ENCODE results near the gene FNDC11. TPM values are rescaled to one million over a fixed set of nuclear protein-coding genes. Genes with fewer than 3 reads are reported as not detected.

FNDC11 gene
- total RNA-seq, 4 donors from 2014 or later, result 0.12 to 0.39 TPM; not detected in 2

DNA sequence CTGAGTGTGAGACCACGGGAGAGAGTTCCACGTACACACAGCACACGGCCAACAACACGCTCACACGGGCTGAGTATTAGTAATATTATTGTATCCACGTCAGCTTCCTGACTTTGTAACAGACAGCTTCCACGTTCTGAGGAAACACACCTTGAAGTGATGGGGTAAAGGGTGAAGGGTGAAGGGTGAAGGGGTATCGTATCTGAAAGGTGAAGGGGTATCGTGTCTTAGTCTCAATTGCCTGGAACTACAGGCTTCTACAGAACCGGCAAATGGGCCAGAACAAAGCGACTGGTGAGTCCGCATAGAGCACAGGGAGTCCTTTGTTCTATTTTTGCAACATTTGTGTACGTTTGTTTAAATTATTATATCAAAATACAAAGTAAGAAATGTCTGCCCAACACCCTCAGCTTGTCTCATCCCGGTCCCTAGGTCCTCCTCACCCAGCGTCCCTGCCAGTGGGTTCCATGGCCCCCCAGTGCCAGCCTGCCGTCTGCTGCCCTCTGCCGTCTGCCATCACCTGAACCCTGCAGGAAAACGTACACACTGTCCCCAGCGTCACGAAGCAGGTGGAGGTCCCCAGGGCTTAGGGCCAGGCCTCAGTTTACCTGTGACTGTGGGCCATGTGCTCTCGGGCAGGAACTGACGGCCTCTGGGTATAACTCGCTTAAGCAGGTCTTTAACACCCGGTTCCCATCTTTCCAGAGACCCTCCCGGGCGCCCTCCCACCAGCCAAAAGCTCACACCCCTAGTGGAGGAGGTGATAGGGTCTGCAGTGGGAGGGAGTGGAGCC lies 24.5 kb downstream of the FNDC11 start:
- WGBS, 2 donors, result 82 to 85% methylated on average over 26 of the region's 26 CpGs
- intact Hi-C loops (cut with DNase I; ENCODE audit: low total_unique reads), result no loop called here
- TF ChIP-seq CTCF (IDR thresholded peaks at IDR 0.05) (no peak), POLR2A (IDR thresholded peaks at IDR 0.05) (no peak)
- DNase-seq (ENCODE audit: low spot score in 2 of 2), result no peak
- no peak overlapping the region for H3K4me3 ChIP-seq (ENCODE audit: low read depth, poor library complexity, severe bottlenecking)

GRCh38 chr20:63579017-63579694 lies 25.2 kb downstream of the FNDC11 start:
- intact Hi-C loops (cut with DNase I; ENCODE audit: low total_unique reads), result no loop called here
- no peak overlapping the region for H3K4me3 ChIP-seq (ENCODE audit: low read depth, poor library complexity, severe bottlenecking)
- TF ChIP-seq POLR2A (IDR thresholded peaks at IDR 0.05) (no peak), CTCF (IDR thresholded peaks at IDR 0.05) (no peak)
- no peak for DNase-seq (ENCODE audit: low spot score in 2 of 2)
- 70 to 74% methylated on average over 19 of the region's 19 CpGs for WGBS, 2 donors

- intact Hi-C loops (cut with DNase I; ENCODE audit: low total_unique reads), result no loop called here
- DNase-seq (ENCODE audit: low spot score in 2 of 2), result no peak
- TF ChIP-seq POLR2A (IDR thresholded peaks at IDR 0.05), result no peak
- no peak for TF ChIP-seq CTCF (IDR thresholded peaks at IDR 0.05)
- H3K4me3 ChIP-seq (ENCODE audit: low read depth, poor library complexity, severe bottlenecking), result no peak overlapping the region
- WGBS, 2 donors, result 37 to 38% methylated on average over 10 of the region's 12 CpGs
These were observed 27.0 kb downstream of the FNDC11 start for GRCh38 chr20:63580796-63581461.

DNA sequence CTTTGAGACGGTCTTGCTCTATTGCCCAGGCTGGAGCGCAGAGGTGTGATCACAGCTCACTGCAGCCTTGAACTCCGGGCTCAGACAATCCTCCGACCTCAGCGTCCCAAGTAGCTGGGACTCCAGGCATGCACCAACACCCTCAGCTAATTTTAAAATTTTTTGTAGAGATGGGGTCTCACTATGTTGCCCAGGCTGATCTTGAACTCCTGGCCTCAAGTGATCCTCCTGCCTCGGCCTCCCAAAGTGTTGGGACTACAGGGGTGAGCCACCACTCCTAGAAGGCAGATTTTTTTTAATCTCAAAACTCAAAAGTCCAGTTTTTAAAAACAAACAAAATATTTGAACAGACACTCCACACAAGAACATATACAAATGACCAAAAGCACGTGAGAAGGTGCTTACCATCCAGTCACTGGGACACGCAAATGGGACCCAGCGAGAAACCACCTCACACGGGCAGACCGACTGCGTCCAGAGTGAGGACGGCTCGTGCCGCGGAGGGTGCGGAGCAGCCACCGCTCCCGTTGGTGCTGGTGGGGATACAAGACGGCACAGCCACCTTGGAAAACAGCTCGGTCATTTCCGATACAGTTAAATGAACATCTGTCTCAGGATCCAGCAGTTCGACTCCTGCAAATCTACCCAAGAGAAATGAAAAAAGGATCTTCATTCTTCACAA lies 28.6 kb downstream of the FNDC11 start:
- no peak for DNase-seq (ENCODE audit: low spot score in 2 of 2)
- WGBS, 2 donors, result 84 to 91% methylated on average over 23 of the region's 23 CpGs
- intact Hi-C loops (cut with DNase I; ENCODE audit: low total_unique reads), result no loop called here
- H3K4me3 ChIP-seq (ENCODE audit: low read depth, poor library complexity, severe bottlenecking), result no peak overlapping the region
- TF ChIP-seq CTCF (IDR thresholded peaks at IDR 0.05) (no peak), POLR2A (IDR thresholded peaks at IDR 0.05) (no peak)

DNA sequence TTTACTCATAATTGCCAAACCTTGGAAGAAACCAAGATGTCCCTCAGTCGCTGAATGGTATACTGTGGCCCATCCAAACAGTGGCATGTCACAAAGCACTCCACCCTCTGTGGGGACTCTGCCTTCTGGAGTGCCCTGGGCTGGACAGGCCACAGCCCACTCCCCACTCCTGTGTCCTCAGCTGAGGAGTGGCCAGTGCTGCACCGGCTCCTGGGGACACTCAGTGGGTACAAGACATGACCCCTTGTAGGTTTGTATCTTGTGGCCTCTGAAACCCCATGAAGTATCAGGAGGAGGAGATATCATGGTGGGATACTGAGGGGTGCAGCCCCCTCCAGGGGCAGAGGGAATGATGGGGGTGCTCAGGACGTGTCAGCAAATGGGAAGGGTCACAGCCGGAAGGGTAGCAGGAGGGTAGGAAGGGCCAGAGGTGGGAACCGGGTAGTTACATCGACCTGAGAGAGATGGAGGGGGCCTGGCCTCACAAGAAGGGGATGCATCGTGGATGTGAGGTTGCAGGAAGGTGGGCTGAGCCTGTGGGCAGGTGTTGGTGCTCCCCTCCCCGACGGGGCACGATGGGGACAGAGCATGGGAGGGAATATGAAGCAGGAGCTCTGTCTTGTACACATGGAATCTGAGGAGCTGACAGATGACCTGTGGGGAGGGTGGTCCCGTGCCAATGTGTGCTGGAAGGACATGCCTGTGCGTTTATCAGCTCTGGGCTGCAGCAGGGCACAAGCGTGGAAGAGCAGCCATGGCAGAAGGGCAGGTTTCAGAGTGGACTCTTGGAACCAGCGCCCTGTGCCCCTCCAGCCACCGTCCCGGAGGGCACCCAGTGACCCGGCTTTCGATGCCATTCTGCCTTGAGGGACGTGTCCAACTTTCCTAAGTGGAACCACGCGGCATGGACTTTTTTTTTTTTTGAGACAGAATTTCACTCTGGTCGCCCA lies 31.9 kb downstream of the FNDC11 start:
- TF ChIP-seq CTCF (IDR thresholded peaks at IDR 0.05) (no peak), POLR2A (IDR thresholded peaks at IDR 0.05) (no peak)
- no peak overlapping the region for H3K4me3 ChIP-seq (ENCODE audit: low read depth, poor library complexity, severe bottlenecking)
- 70 to 71% methylated on average over 22 of the region's 22 CpGs for WGBS, 2 donors
- no peak for DNase-seq (ENCODE audit: low spot score in 2 of 2)
- intact Hi-C loops (cut with DNase I; ENCODE audit: low total_unique reads), result no loop called here
